IMR-90 (cell line): Measurements from ENCODE around the gene ZNF268. TPM values are rescaled to one million over a fixed set of nuclear protein-coding genes. Genes with fewer than 3 reads are reported as not detected.

Experiments used
- ATAC-seq: fragments of 200-7000 bp; cut with Tn5 transposase; 2 replicates; pipeline ENCODE4 v1.9.1; 2020; ENCODE audit warnings: low read depth, mild to moderate bottlenecking, moderate library complexity
- BruUV-seq: library from RNA; stranded (reverse); fragments of 400-500 nt; replicated peaks from 2 replicates; lab custom pipeline; 2021; lab: Mats Ljungman, UMichigan
- CTCF ChIA-PET: fragments of 300-600 bp; formaldehyde crosslinking; extraction: SDS; loops from one replicate; lab custom pipeline; 2021; ENCODE audit warnings: antibody characterized with exemption; lab: Yijun Ruan, JAX
- POLR2A ChIA-PET: fragments of 300-600 bp; sonication (Branson Sonifier 250); formaldehyde crosslinking; loops from one replicate; lab custom pipeline; 2022; ENCODE audit warnings: antibody characterized with exemption; ENCODE audit not compliant: unreplicated experiment; lab: Charles Lee
- DNase-seq: peaks from one replicate; pipeline ENCODE4 v3.0.0; 2013
- H2AFZ ChIP-seq: replicated peaks from 2 replicates; pipeline ENCODE3; 2013; ENCODE audit warnings: low read length, mild to moderate bottlenecking; ENCODE audit not compliant: poor library complexity
- H2AK5ac ChIP-seq: 2 replicates; pipeline ENCODE4 v1.6.1; 2013; ENCODE audit warnings: low read depth, low read length, inconsistent platforms
- H2AK9ac ChIP-seq: replicated peaks from 2 replicates; pipeline ENCODE3; 2013; ENCODE audit warnings: mild to moderate bottlenecking, low read depth, low read length, moderate library complexity; ENCODE audit not compliant: poor library complexity
- H2BK120ac ChIP-seq: 2 replicates; pipeline ENCODE4 v1.6.1; 2013; ENCODE audit warnings: low read depth, low read length, inconsistent platforms
- H2BK15ac ChIP-seq: 3 replicates; pipeline ENCODE4 v1.6.1; 2013; ENCODE audit warnings: low read depth, low read length, inconsistent platforms
- H2BK20ac ChIP-seq: 2 replicates; pipeline ENCODE4 v1.6.1; 2013; ENCODE audit warnings: low read depth, mild to moderate bottlenecking, inconsistent platforms, low read length, moderate library complexity
- H2BK5ac ChIP-seq: 2 replicates; pipeline ENCODE4 v1.6.1; 2013; ENCODE audit warnings: mild to moderate bottlenecking, low read depth, low read length, inconsistent platforms; ENCODE audit not compliant: poor library complexity, severe bottlenecking
- H3K14ac ChIP-seq: replicated peaks from 2 replicates; pipeline ENCODE4 v1.6.1; 2013; ENCODE audit warnings: low read depth, low read length, inconsistent platforms
- H3K18ac ChIP-seq: 2 replicates; pipeline ENCODE4 v1.6.1; 2013; ENCODE audit warnings: low read depth, low read length, control low read depth
- H3K23ac ChIP-seq: 2 replicates; pipeline ENCODE4 v1.6.1; 2013; ENCODE audit warnings: low read depth, low read length, inconsistent platforms
- H3K27ac ChIP-seq: 2 replicates; pipeline ENCODE4 v1.5.1; 2013; ENCODE audit warnings: mild to moderate bottlenecking, control low read depth, low read length; ENCODE audit not compliant: insufficient read depth
- H3K27me3 ChIP-seq: 2 replicates; pipeline ENCODE4 v1.6.1; 2013; ENCODE audit warnings: low read length; ENCODE audit not compliant: control insufficient read depth, insufficient read depth
- H3K36me3 ChIP-seq: 2 replicates; pipeline ENCODE4 v1.6.1; 2013; ENCODE audit warnings: low read length, mixed read lengths; ENCODE audit not compliant: control insufficient read depth, insufficient read depth
- H3K4ac ChIP-seq: 2 replicates; pipeline ENCODE4 v1.6.1; 2013; ENCODE audit warnings: low read depth, low read length, inconsistent platforms
- H3K4me1 ChIP-seq: 2 replicates; pipeline ENCODE4 v1.6.1; 2013; ENCODE audit warnings: low read length, mixed read lengths; ENCODE audit not compliant: control insufficient read depth, insufficient read depth
- H3K4me2 ChIP-seq: 2 replicates; pipeline ENCODE4 v1.6.1; 2013; ENCODE audit warnings: low read depth, mild to moderate bottlenecking, control low read depth, low read length, moderate library complexity
- H3K4me3 ChIP-seq: 2 replicates; pipeline ENCODE4 v1.5.1; 2013; ENCODE audit warnings: low read depth, mild to moderate bottlenecking, control low read depth, low read length, moderate library complexity; ENCODE audit not compliant: insufficient read depth
- H3K56ac ChIP-seq: 2 replicates; pipeline ENCODE4 v1.6.1; 2013; ENCODE audit warnings: low read length, inconsistent platforms; ENCODE audit not compliant: insufficient read depth; ENCODE audit errors: extremely low read depth
- H3K79me1 ChIP-seq, 2 experiments: 2 replicates each; pipeline ENCODE4 v1.6.1; 2013; ENCODE audit warnings: low read length in 2 of 2, inconsistent platforms in 1 of 2, low read depth in 1 of 2
- H3K9ac ChIP-seq: 2 replicates; pipeline ENCODE4 v1.6.1; 2013; ENCODE audit warnings: low read depth, low read length, control low read depth
- H3K9me1 ChIP-seq: 2 replicates; pipeline ENCODE4 v1.6.1; 2013; ENCODE audit warnings: low read length, inconsistent platforms; ENCODE audit not compliant: insufficient read depth
- H3K9me3 ChIP-seq: 2 replicates; pipeline ENCODE4 v1.6.1; 2013; ENCODE audit warnings: low read length; ENCODE audit not compliant: control insufficient read depth, insufficient read depth
- H4K20me1 ChIP-seq: 2 replicates; pipeline ENCODE4 v1.6.1; 2013; ENCODE audit warnings: low read length, inconsistent platforms; ENCODE audit not compliant: insufficient read depth
- H4K5ac ChIP-seq: 2 replicates; pipeline ENCODE4 v1.6.1; 2013; ENCODE audit warnings: mild to moderate bottlenecking, low read depth, low read length, control low read depth
- H4K8ac ChIP-seq, 2 experiments: 2 replicates each; pipeline ENCODE4 v1.6.1; 2013; ENCODE audit warnings: low read depth in 2 of 2, low read length in 2 of 2, control low read depth in 1 of 2, inconsistent platforms in 1 of 2
- H4K91ac ChIP-seq: 2 replicates; pipeline ENCODE4 v1.6.1; 2013; ENCODE audit warnings: low read depth, low read length, inconsistent platforms; ENCODE audit not compliant: insufficient read depth
- BHLHE40 ChIP-seq: fragments of 150-350 bp; IDR thresholded peaks from 2 replicates; pipeline ENCODE4 v1.6.1; 2016; ENCODE audit warnings: mild to moderate bottlenecking, low read depth, low read length
- CEBPB ChIP-seq: IDR thresholded peaks from 2 replicates; pipeline ENCODE4 v1.6.1; 2012; ENCODE audit warnings: low read depth, low read length, improper control_type of control experiment
- FOS ChIP-seq: fragments of 150-350 bp; IDR thresholded peaks from 2 replicates; pipeline ENCODE4 v1.6.1; 2016; ENCODE audit warnings: low read depth, low read length
- MAZ ChIP-seq: IDR thresholded peaks from 2 replicates; pipeline ENCODE4 v1.6.1; 2012; ENCODE audit warnings: low read depth, mild to moderate bottlenecking, low read length, improper control_type of control experiment, moderate library complexity, borderline replicate concordance
- MXI1 ChIP-seq: IDR thresholded peaks from 2 replicates; pipeline ENCODE4 v1.6.1; 2012; ENCODE audit warnings: low read depth, mild to moderate bottlenecking, low read length, moderate library complexity, borderline replicate concordance
- RAD21 ChIP-seq: IDR thresholded peaks from 2 replicates; pipeline ENCODE4 v1.6.1; 2012; ENCODE audit warnings: low read length, improper control_type of control experiment
- SMC3 ChIP-seq: fragments of 150-350 bp; IDR thresholded peaks from 2 replicates; pipeline ENCODE4 v1.6.1; 2016; ENCODE audit warnings: low read depth, mild to moderate bottlenecking, antibody characterized with exemption, low read length, moderate library complexity
- WGBS, 2 experiments: methylation state at CpG; one replicate each; pipeline versions ENCODE4 v1.1.5 to v1.1.7; 2013; ENCODE audit warnings: missing lambda C conversion rate in 2 of 2; ENCODE audit not compliant: insufficient read length in 1 of 2; ENCODE audit errors: extremely low coverage in 2 of 2; 5-methylcytosine and 5-hydroxymethylcytosine counted together
- dilution Hi-C: fragments of 300-500 bp; cut with HindIII; formaldehyde crosslinking; loops from one replicate; pipeline ENCODE4 v1.14.3; 2018; ENCODE audit warnings: low sequenced_read_pairs; ENCODE audit not compliant: unreplicated experiment
- in situ Hi-C: fragments of 300-500 bp; cut with MboI; formaldehyde crosslinking; loops from 3 replicates; pipeline ENCODE4 v1.14.3; 2019; ENCODE audit warnings: low sequenced_read_pairs, inconsistent platforms, mixed read lengths
- intact Hi-C: fragments of 100-400 bp; cut with micrococcal nuclease; formaldehyde crosslinking; loops from 2 replicates; pipeline ENCODE4 v1.10.0; 2022
- polyA plus RNA-seq, 3 experiments: library from polyadenylated mRNA; depleted of rRNA; stranded (reverse); fragments of >200 nt; gene quantifications; 2 replicates each; pipeline ENCODE4 v1.2.3, GENCODE V29; 2012; ENCODE audit warnings: low replicate concordance in 1 of 3
- total RNA-seq: library from RNA; depleted of rRNA; stranded (reverse); fragments of >200 nt; gene quantifications from 2 replicates; pipeline ENCODE4 v1.2.3, GENCODE V29; 2012
- TF ChIP-seq, protein P1 (sequence below): fragments of 150-350 bp; IDR thresholded peaks from 2 replicates; pipeline ENCODE4 v1.6.1; 2017; ENCODE audit warnings: mild to moderate bottlenecking, antibody characterized with exemption, low read length, low read depth
- TF ChIP-seq, protein P2 (sequence below): conservative IDR thresholded peaks from 2 replicates; pipeline ENCODE4 v1.5.1; 2012; ENCODE audit warnings: mild to moderate bottlenecking, low read depth, low read length, improper control_type of control experiment

Gene ZNF268
- total and polyA plus RNA-seq, 2 of the 4 experiments (the other 2 are of a cell fraction) = 6.7 to 54.5 TPM

DNA sequence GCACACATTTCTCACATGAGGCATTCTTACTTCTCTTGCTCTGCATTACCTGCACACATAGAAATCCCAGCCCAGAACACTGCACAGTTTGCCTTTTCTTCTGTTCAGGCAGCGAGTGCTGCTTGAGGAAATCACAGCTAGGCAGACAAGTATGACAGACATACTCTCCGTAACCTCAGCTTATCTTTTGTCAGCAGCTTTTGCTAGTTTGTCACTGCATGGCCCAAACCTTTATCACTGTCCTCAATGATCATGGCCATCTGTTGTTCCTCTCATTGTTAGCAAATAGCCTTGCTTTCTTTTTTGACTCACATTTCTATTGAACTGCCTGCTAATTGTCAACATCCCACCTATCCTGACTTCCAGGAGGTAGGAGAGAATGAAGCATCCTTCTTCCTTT lies 45.5 kb upstream of the ZNF268 start (continued):
- TF ChIP-seq SMC3 (no peak), BHLHE40 (no peak), FOS (no peak), RAD21 (no peak)
- TF ChIP-seq, protein P1, sequence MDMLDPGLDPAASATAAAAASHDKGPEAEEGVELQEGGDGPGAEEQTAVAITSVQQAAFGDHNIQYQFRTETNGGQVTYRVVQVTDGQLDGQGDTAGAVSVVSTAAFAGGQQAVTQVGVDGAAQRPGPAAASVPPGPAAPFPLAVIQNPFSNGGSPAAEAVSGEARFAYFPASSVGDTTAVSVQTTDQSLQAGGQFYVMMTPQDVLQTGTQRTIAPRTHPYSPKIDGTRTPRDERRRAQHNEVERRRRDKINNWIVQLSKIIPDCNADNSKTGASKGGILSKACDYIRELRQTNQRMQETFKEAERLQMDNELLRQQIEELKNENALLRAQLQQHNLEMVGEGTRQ = no peak

DNA sequence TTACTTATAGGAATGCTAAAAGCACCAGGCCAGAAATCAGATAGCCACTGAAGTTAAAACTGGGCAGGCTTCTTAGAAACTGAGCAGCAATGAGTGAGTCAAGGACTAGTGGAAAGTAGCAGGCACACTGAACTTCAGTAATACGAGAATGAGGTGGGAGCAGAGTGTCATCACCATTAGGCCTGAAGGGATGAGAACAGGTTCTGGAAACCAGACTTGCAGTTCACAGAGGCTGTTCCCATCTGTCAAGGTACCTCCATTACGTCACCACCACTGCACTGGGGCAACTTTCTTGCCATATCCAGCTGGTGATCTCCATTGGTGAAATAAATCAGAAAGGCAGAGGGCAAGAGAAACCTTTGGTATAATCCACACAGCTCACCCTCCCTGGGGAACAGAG lies 35.3 kb upstream of the ZNF268 start:
- no peak overlapping the region for H4K8ac ChIP-seq
- in situ Hi-C loops (no loop called here), intact Hi-C loops (no loop called here), dilution Hi-C loops (no loop called here)
- H3K23ac ChIP-seq = no peak overlapping the region
- no peak overlapping the region for H3K4me2 ChIP-seq
- no peak for DNase-seq
- H3K9me1 ChIP-seq = no peaks in the 10 kb centered on the region
- WGBS, 2 experiments = 80% methylated on average over 1 of the region's 2 CpGs; no CpG with 5 or more reads in 1 of the 2 experiments
- H3K14ac ChIP-seq = no peak overlapping the region
- H2AK5ac ChIP-seq = no peak overlapping the region
- H2BK120ac ChIP-seq = no peak overlapping the region
- H2AK9ac ChIP-seq = no peak overlapping the region
- no peaks in the 10 kb centered on the region for H3K4me1 ChIP-seq
- POLR2A ChIA-PET = no interaction called here
- H3K36me3 ChIP-seq = peaks cover 24% of the 10 kb centered on the region
- H3K9ac ChIP-seq = no peak overlapping the region
- no peak overlapping the region for H3K56ac ChIP-seq
- no peak for ATAC-seq
- peaks cover 31% of the 10 kb centered on the region for H3K9me3 ChIP-seq
- no peak overlapping the region for H2BK15ac ChIP-seq
- no peak overlapping the region for H2AFZ ChIP-seq
- H4K91ac ChIP-seq = no peak overlapping the region
- no peak overlapping the region for H3K4ac ChIP-seq
- no peak overlapping the region for H2BK5ac ChIP-seq
- H3K27me3 ChIP-seq = no peaks in the 10 kb centered on the region
- no peaks in the 10 kb centered on the region for H4K20me1 ChIP-seq
- no peak overlapping the region for H4K5ac ChIP-seq
- H3K27ac ChIP-seq = no peak overlapping the region
- no peak overlapping the region for H3K18ac ChIP-seq
- H2BK20ac ChIP-seq = no peak overlapping the region
- TF ChIP-seq MAZ (no peak), CEBPB (no peak), MXI1 (no peak), BHLHE40 (no peak), FOS (no peak)
- TF ChIP-seq, protein P2, sequence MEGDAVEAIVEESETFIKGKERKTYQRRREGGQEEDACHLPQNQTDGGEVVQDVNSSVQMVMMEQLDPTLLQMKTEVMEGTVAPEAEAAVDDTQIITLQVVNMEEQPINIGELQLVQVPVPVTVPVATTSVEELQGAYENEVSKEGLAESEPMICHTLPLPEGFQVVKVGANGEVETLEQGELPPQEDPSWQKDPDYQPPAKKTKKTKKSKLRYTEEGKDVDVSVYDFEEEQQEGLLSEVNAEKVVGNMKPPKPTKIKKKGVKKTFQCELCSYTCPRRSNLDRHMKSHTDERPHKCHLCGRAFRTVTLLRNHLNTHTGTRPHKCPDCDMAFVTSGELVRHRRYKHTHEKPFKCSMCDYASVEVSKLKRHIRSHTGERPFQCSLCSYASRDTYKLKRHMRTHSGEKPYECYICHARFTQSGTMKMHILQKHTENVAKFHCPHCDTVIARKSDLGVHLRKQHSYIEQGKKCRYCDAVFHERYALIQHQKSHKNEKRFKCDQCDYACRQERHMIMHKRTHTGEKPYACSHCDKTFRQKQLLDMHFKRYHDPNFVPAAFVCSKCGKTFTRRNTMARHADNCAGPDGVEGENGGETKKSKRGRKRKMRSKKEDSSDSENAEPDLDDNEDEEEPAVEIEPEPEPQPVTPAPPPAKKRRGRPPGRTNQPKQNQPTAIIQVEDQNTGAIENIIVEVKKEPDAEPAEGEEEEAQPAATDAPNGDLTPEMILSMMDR = no peak
- no peak overlapping the region for H3K4me3 ChIP-seq
- no TSS peak for BruUV-seq
- CTCF ChIA-PET = no interaction called here
- no peaks in the 10 kb centered on the region for H3K79me1 ChIP-seq
